HUES6 (cell line): ENCODE results near the gene OCEL1.
A peak's percentile ranks its signal among the peaks of the same experiment; 100 is the strongest.

Source experiments
- H3K27ac ChIP-seq: 2 replicates; pipeline ENCODE4 v1.7.0; 2013; ENCODE audit warnings: low read depth, mild to moderate bottlenecking, low read length, inconsistent platforms
- H3K27me3 ChIP-seq: 2 replicates; pipeline ENCODE4 v1.6.1; 2013; ENCODE audit warnings: low read length; ENCODE audit not compliant: control insufficient read depth, insufficient read depth
- H3K36me3 ChIP-seq: 2 replicates; pipeline ENCODE4 v1.6.1; 2013; ENCODE audit warnings: low read length; ENCODE audit not compliant: control insufficient read depth, insufficient read depth
- H3K4me1 ChIP-seq: 2 replicates; pipeline ENCODE4 v1.6.1; 2013; ENCODE audit warnings: low read length; ENCODE audit not compliant: control insufficient read depth, insufficient read depth
- H3K4me3 ChIP-seq: 2 replicates; pipeline ENCODE4 v1.5.1; 2013; ENCODE audit warnings: low read depth, low read length
- H3K9ac ChIP-seq: one replicate; pipeline ENCODE4 v1.6.1; 2013; ENCODE audit warnings: mild to moderate bottlenecking, low read length
- H3K9me3 ChIP-seq: 2 replicates; pipeline ENCODE4 v1.6.1; 2013; ENCODE audit warnings: low read depth, low read length; ENCODE audit not compliant: control insufficient read depth, insufficient read depth

OCEL1 gene

DNA sequence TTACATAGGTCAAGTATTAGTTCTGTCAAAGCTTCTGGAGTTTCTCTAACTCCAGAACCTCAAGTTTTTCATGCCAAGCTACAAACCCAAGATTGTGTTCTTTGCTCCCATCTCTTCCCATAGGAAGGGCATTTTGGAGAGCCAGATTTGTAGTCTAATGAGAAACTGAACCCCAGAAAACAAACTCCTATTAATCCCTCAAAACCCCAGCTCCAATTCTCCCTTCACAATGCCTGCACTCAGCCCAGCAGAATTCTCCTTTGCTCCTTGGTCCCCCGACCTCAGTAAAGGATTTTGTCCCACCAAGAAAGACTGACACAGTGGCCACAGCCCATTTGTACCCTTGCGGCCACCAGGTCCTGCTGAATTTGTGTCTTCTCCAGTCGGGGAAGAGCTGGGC is 30.1 kb downstream of the OCEL1 start:
- H3K36me3 ChIP-seq, result peaks cover 17% of the 10 kb centered on the region
- no peak overlapping the region for H3K4me3 ChIP-seq
- no peak overlapping the region for H3K9ac ChIP-seq
- H3K27me3 ChIP-seq, result no peaks in the 10 kb centered on the region
- H3K9me3 ChIP-seq, result peaks cover 11% of the 10 kb centered on the region; the same call in 1 of the 2 replicates
- no peak overlapping the region for H3K27ac ChIP-seq
- H3K4me1 ChIP-seq, result no peaks in the 10 kb centered on the region

- Histone ChIP-seq H3K36me3 (peaks cover 13% of the 10 kb centered on the region), H3K4me3 (no peak overlapping the region), H3K4me1 (peaks cover 3% of the 10 kb centered on the region), H3K9ac (no peak overlapping the region), H3K27ac (no peak overlapping the region), H3K9me3 (peaks cover 11% of the 10 kb centered on the region; the same call in 1 of the 2 replicates), H3K27me3 (no peaks in the 10 kb centered on the region)
Observed at GRCh38 chr19:17259118-17259780, 33.2 kb downstream of the OCEL1 start.

GRCh38 chr19:17259934-17260333 is 33.9 kb downstream of the OCEL1 start:
- no peak overlapping the region for H3K9ac ChIP-seq

DNA sequence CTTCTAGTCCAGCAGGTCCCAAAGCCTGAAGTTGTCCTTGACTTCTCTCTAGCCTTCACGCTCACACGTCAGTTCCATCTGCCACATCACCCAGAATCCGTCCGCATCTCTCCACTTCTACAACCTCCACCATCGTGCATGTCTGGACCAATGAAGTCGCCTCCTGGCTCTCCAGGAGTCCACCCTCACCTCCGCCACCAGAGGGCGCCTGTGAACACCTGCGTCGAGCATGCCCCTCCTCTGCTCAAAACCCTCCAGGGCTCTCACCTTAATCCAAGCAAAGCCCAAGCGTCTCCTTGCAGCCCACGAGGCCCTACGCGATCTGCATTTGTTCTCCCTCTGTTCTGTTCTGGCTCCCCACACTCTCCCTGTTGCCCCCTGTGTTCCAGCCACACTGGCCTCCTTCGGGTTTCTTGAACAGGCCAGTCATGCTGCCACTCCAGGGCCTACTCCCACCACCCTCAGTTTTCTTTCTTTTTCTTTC is 34.9 kb downstream of the OCEL1 start:
- peak overlapping the region; percentile 63 for H3K9ac ChIP-seq
- H3K4me1 ChIP-seq, result peaks cover 10% of the 10 kb centered on the region
- no peaks in the 10 kb centered on the region for H3K27me3 ChIP-seq
- peaks cover 9% of the 10 kb centered on the region; the same call in 1 of the 2 replicates for H3K36me3 ChIP-seq
- H3K4me3 ChIP-seq, result no peak overlapping the region
- peaks cover 11% of the 10 kb centered on the region; the same call in 1 of the 2 replicates for H3K9me3 ChIP-seq
- peak overlapping the region; percentile 35; the same call in 1 of the 2 replicates for H3K27ac ChIP-seq

More at GRCh38 chr19:17259934-17260333, 33.9 kb downstream of the OCEL1 start:
- Histone ChIP-seq H3K36me3 (peaks cover 9% of the 10 kb centered on the region; the same call in 1 of the 2 replicates), H3K4me1 (peaks cover 10% of the 10 kb centered on the region), H3K27me3 (no peaks in the 10 kb centered on the region), H3K27ac (no peak overlapping the region), H3K4me3 (no peak overlapping the region), H3K9me3 (peaks cover 11% of the 10 kb centered on the region; the same call in 1 of the 2 replicates)

DNA sequence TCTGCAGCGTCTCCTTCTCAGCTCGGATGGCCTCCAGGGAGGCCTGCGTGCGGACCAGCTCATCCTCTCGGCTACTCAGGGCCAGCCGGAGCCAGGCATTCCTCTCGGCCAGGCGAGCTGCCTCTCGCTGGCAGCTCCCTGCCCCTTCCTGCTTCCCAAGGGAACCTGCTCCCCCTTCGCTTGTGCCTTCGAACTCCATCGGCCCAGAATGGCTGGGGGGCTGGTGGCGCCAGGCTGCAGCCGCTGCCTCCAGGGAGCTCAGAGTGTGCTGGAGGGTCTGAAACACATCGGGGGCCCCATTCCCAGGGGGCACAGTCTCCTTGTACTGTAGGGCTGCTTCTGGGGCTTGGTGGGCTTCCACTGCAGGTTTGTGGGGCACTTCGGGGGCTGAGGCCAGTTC is 36.5 kb downstream of the OCEL1 start:
- Histone ChIP-seq H3K9ac (no peak overlapping the region), H3K4me1 (peaks cover 10% of the 10 kb centered on the region), H3K4me3 (no peak overlapping the region), H3K9me3 (peaks cover 11% of the 10 kb centered on the region; the same call in 1 of the 2 replicates), H3K27me3 (no peaks in the 10 kb centered on the region), H3K36me3 (peaks cover 9% of the 10 kb centered on the region; the same call in 1 of the 2 replicates), H3K27ac (no peak overlapping the region)

- peak overlapping the region; percentile 38 for H3K9ac ChIP-seq
- H3K4me1 ChIP-seq, result peaks cover 10% of the 10 kb centered on the region
- H3K27ac ChIP-seq, result peak overlapping the region; percentile 66
- peaks cover 10% of the 10 kb centered on the region; the same call in 1 of the 2 replicates for H3K9me3 ChIP-seq
- no peaks in the 10 kb centered on the region for H3K27me3 ChIP-seq
- H3K36me3 ChIP-seq, result peaks cover 9% of the 10 kb centered on the region
- peak overlapping the region; percentile 5; the same call in 1 of the 2 replicates for H3K4me3 ChIP-seq
Observed at GRCh38 chr19:17263712-17264640, 38.0 kb downstream of the OCEL1 start.

DNA sequence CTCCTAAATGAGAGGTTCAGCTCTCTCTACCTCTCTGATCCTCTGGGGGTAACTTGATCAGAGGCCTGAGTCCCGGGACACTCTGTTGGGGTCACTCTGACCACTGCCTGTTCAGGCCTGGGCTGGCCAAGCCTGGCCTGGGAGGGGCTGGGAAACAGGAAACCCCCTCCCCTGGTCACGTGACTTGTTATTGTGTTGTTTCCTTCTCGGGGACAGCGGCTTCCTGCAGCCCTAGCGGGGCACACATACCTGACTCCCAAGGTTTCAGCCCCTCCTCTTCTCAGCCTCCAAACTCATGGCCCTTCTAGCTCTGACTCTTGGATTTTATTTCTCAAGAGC is 38.6 kb downstream of the OCEL1 start, which contains the start of gene USHBP1:
USHBP1 (minus strand) TSS at position 105 of the 339 bp plus-strand sequence. CDS start 446 bp downstream, outside the sequence.
- Histone ChIP-seq H3K36me3 (peaks cover 9% of the 10 kb centered on the region), H3K27me3 (no peaks in the 10 kb centered on the region), H3K27ac (peak within 1 kb of the TSS; percentile 66), H3K9me3 (peaks cover 4% of the 10 kb centered on the region; the same call in 1 of the 2 replicates), H3K4me3 (peak within 1 kb of the TSS; percentile 5; the same call in 1 of the 2 replicates), H3K9ac (peak within 1 kb of the TSS; percentile 38), H3K4me1 (peaks cover 10% of the 10 kb centered on the region)

- Histone ChIP-seq H3K4me1 (peaks cover 10% of the 10 kb centered on the region), H3K27me3 (no peaks in the 10 kb centered on the region), H3K4me3 (no peak overlapping the region), H3K36me3 (peaks cover 15% of the 10 kb centered on the region), H3K27ac (no peak overlapping the region), H3K9me3 (no peaks in the 10 kb centered on the region), H3K9ac (no peak overlapping the region)
Observed at GRCh38 chr19:17266026-17266425, 40.0 kb downstream of the OCEL1 start.

DNA sequence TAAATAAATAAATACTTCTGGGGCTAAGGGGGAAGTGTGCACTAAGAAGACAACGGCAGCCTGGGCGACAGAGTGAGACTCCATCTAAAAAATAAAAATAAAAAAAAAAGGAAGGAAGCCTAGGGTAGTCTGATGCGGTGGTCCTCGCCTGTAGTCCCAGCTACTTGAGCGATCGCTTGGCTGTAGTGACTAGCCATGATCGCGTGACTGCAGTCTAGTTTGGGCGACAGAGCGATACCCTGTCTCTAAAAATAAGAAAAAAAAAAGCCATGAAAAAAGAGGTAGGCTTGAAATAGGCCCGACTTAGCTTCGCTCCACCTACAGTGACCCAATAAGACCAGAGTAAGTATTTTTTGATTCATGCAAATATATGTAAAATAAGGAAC is 40.6 kb downstream of the OCEL1 start:
- no peak overlapping the region for H3K27ac ChIP-seq
- H3K27me3 ChIP-seq, result no peaks in the 10 kb centered on the region
- peaks cover 21% of the 10 kb centered on the region for H3K36me3 ChIP-seq
- H3K4me3 ChIP-seq, result 0 out of 2 replicates have a peak overlapping the region, but pooled peaks have one; percentile 14
- peaks cover 10% of the 10 kb centered on the region for H3K4me1 ChIP-seq
- no peak overlapping the region for H3K9ac ChIP-seq
- no peaks in the 10 kb centered on the region for H3K9me3 ChIP-seq

GRCh38 chr19:17266975-17267788 is 41.2 kb downstream of the OCEL1 start, which contains the start of gene BABAM1:
TSS of gene BABAM1 (plus strand) at chr19:17267443. CDS start at chr19:17268807, 1,364 bp downstream.
- no peaks in the 10 kb centered on the region for H3K9me3 ChIP-seq
- H3K27me3 ChIP-seq, result no peaks in the 10 kb centered on the region
- H3K4me3 ChIP-seq, result peak within 1 kb of the TSS; percentile 91
- peaks cover 27% of the 10 kb centered on the region for H3K36me3 ChIP-seq
- H3K9ac ChIP-seq, result peak within 1 kb of the TSS; percentile 95
- peak within 1 kb of the TSS; percentile 61 for H3K27ac ChIP-seq
- peaks cover 10% of the 10 kb centered on the region for H3K4me1 ChIP-seq
